IMR-90 (cell line): ENCODE results near the gene NXPH4. TPM values are rescaled to one million over a fixed set of nuclear protein-coding genes. Genes with fewer than 3 reads are reported as not detected.

Experiments
- ATAC-seq: fragments of 200-7000 bp; cut with Tn5 transposase; 2 replicates; pipeline ENCODE4 v1.9.1; 2020; ENCODE audit warnings: low read depth, mild to moderate bottlenecking, moderate library complexity
- BruUV-seq: library from RNA; stranded (reverse); fragments of 400-500 nt; replicated peaks from 2 replicates; lab custom pipeline; 2021; lab: Mats Ljungman, UMichigan
- CTCF ChIA-PET: fragments of 300-600 bp; formaldehyde crosslinking; extraction: SDS; loops from one replicate; lab custom pipeline; 2021; ENCODE audit warnings: antibody characterized with exemption; lab: Yijun Ruan, JAX
- POLR2A ChIA-PET: fragments of 300-600 bp; sonication (Branson Sonifier 250); formaldehyde crosslinking; loops from one replicate; lab custom pipeline; 2022; ENCODE audit warnings: antibody characterized with exemption; ENCODE audit not compliant: unreplicated experiment; lab: Charles Lee
- DNase-seq: peaks from one replicate; pipeline ENCODE4 v3.0.0; 2013
- H2AFZ ChIP-seq: replicated peaks from 2 replicates; pipeline ENCODE3; 2013; ENCODE audit warnings: low read length, mild to moderate bottlenecking; ENCODE audit not compliant: poor library complexity
- H2AK5ac ChIP-seq: 2 replicates; pipeline ENCODE4 v1.6.1; 2013; ENCODE audit warnings: low read depth, low read length, inconsistent platforms
- H2AK9ac ChIP-seq: replicated peaks from 2 replicates; pipeline ENCODE3; 2013; ENCODE audit warnings: mild to moderate bottlenecking, low read depth, low read length, moderate library complexity; ENCODE audit not compliant: poor library complexity
- H2BK120ac ChIP-seq: 2 replicates; pipeline ENCODE4 v1.6.1; 2013; ENCODE audit warnings: low read depth, low read length, inconsistent platforms
- H2BK15ac ChIP-seq: 3 replicates; pipeline ENCODE4 v1.6.1; 2013; ENCODE audit warnings: low read depth, low read length, inconsistent platforms
- H2BK20ac ChIP-seq: 2 replicates; pipeline ENCODE4 v1.6.1; 2013; ENCODE audit warnings: low read depth, mild to moderate bottlenecking, inconsistent platforms, low read length, moderate library complexity
- H2BK5ac ChIP-seq: 2 replicates; pipeline ENCODE4 v1.6.1; 2013; ENCODE audit warnings: mild to moderate bottlenecking, low read depth, low read length, inconsistent platforms; ENCODE audit not compliant: poor library complexity, severe bottlenecking
- H3K14ac ChIP-seq: replicated peaks from 2 replicates; pipeline ENCODE4 v1.6.1; 2013; ENCODE audit warnings: low read depth, low read length, inconsistent platforms
- H3K18ac ChIP-seq: 2 replicates; pipeline ENCODE4 v1.6.1; 2013; ENCODE audit warnings: low read depth, low read length, control low read depth
- H3K23ac ChIP-seq: 2 replicates; pipeline ENCODE4 v1.6.1; 2013; ENCODE audit warnings: low read depth, low read length, inconsistent platforms
- H3K27ac ChIP-seq: 2 replicates; pipeline ENCODE4 v1.5.1; 2013; ENCODE audit warnings: mild to moderate bottlenecking, control low read depth, low read length; ENCODE audit not compliant: insufficient read depth
- H3K27me3 ChIP-seq: 2 replicates; pipeline ENCODE4 v1.6.1; 2013; ENCODE audit warnings: low read length; ENCODE audit not compliant: control insufficient read depth, insufficient read depth
- H3K36me3 ChIP-seq: 2 replicates; pipeline ENCODE4 v1.6.1; 2013; ENCODE audit warnings: low read length, mixed read lengths; ENCODE audit not compliant: control insufficient read depth, insufficient read depth
- H3K4ac ChIP-seq: 2 replicates; pipeline ENCODE4 v1.6.1; 2013; ENCODE audit warnings: low read depth, low read length, inconsistent platforms
- H3K4me1 ChIP-seq: 2 replicates; pipeline ENCODE4 v1.6.1; 2013; ENCODE audit warnings: low read length, mixed read lengths; ENCODE audit not compliant: control insufficient read depth, insufficient read depth
- H3K4me2 ChIP-seq: 2 replicates; pipeline ENCODE4 v1.6.1; 2013; ENCODE audit warnings: low read depth, mild to moderate bottlenecking, control low read depth, low read length, moderate library complexity
- H3K4me3 ChIP-seq: 2 replicates; pipeline ENCODE4 v1.5.1; 2013; ENCODE audit warnings: low read depth, mild to moderate bottlenecking, control low read depth, low read length, moderate library complexity; ENCODE audit not compliant: insufficient read depth
- H3K56ac ChIP-seq: 2 replicates; pipeline ENCODE4 v1.6.1; 2013; ENCODE audit warnings: low read length, inconsistent platforms; ENCODE audit not compliant: insufficient read depth; ENCODE audit errors: extremely low read depth
- H3K79me1 ChIP-seq, 2 experiments: 2 replicates each; pipeline ENCODE4 v1.6.1; 2013; ENCODE audit warnings: low read length in 2 of 2, inconsistent platforms in 1 of 2, low read depth in 1 of 2
- H3K9ac ChIP-seq: 2 replicates; pipeline ENCODE4 v1.6.1; 2013; ENCODE audit warnings: low read depth, low read length, control low read depth
- H3K9me1 ChIP-seq: 2 replicates; pipeline ENCODE4 v1.6.1; 2013; ENCODE audit warnings: low read length, inconsistent platforms; ENCODE audit not compliant: insufficient read depth
- H3K9me3 ChIP-seq: 2 replicates; pipeline ENCODE4 v1.6.1; 2013; ENCODE audit warnings: low read length; ENCODE audit not compliant: control insufficient read depth, insufficient read depth
- H4K20me1 ChIP-seq: 2 replicates; pipeline ENCODE4 v1.6.1; 2013; ENCODE audit warnings: low read length, inconsistent platforms; ENCODE audit not compliant: insufficient read depth
- H4K5ac ChIP-seq: 2 replicates; pipeline ENCODE4 v1.6.1; 2013; ENCODE audit warnings: mild to moderate bottlenecking, low read depth, low read length, control low read depth
- H4K8ac ChIP-seq, 2 experiments: 2 replicates each; pipeline ENCODE4 v1.6.1; 2013; ENCODE audit warnings: low read depth in 2 of 2, low read length in 2 of 2, control low read depth in 1 of 2, inconsistent platforms in 1 of 2
- H4K91ac ChIP-seq: 2 replicates; pipeline ENCODE4 v1.6.1; 2013; ENCODE audit warnings: low read depth, low read length, inconsistent platforms; ENCODE audit not compliant: insufficient read depth
- MAZ ChIP-seq: IDR thresholded peaks from 2 replicates; pipeline ENCODE4 v1.6.1; 2012; ENCODE audit warnings: low read depth, mild to moderate bottlenecking, low read length, improper control_type of control experiment, moderate library complexity, borderline replicate concordance
- MXI1 ChIP-seq: IDR thresholded peaks from 2 replicates; pipeline ENCODE4 v1.6.1; 2012; ENCODE audit warnings: low read depth, mild to moderate bottlenecking, low read length, moderate library complexity, borderline replicate concordance
- WGBS, 2 experiments: methylation state at CpG; one replicate each; pipeline versions ENCODE4 v1.1.5 to v1.1.7; 2013; ENCODE audit warnings: missing lambda C conversion rate in 2 of 2; ENCODE audit not compliant: insufficient read length in 1 of 2; ENCODE audit errors: extremely low coverage in 2 of 2; 5-methylcytosine and 5-hydroxymethylcytosine counted together
- dilution Hi-C: fragments of 300-500 bp; cut with HindIII; formaldehyde crosslinking; loops from one replicate; pipeline ENCODE4 v1.14.3; 2018; ENCODE audit warnings: low sequenced_read_pairs; ENCODE audit not compliant: unreplicated experiment
- in situ Hi-C: fragments of 300-500 bp; cut with MboI; formaldehyde crosslinking; loops from 3 replicates; pipeline ENCODE4 v1.14.3; 2019; ENCODE audit warnings: low sequenced_read_pairs, inconsistent platforms, mixed read lengths
- intact Hi-C: fragments of 100-400 bp; cut with micrococcal nuclease; formaldehyde crosslinking; loops from 2 replicates; pipeline ENCODE4 v1.10.0; 2022
- polyA plus RNA-seq, 3 experiments: library from polyadenylated mRNA; depleted of rRNA; stranded (reverse); fragments of >200 nt; gene quantifications; 2 replicates each; pipeline ENCODE4 v1.2.3, GENCODE V29; 2012; ENCODE audit warnings: low replicate concordance in 1 of 3
- total RNA-seq: library from RNA; depleted of rRNA; stranded (reverse); fragments of >200 nt; gene quantifications from 2 replicates; pipeline ENCODE4 v1.2.3, GENCODE V29; 2012

Gene NXPH4
- total and polyA plus RNA-seq, 2 of the 4 experiments (the other 2 are of a cell fraction), result 0.36 to 3.8 TPM

DNA sequence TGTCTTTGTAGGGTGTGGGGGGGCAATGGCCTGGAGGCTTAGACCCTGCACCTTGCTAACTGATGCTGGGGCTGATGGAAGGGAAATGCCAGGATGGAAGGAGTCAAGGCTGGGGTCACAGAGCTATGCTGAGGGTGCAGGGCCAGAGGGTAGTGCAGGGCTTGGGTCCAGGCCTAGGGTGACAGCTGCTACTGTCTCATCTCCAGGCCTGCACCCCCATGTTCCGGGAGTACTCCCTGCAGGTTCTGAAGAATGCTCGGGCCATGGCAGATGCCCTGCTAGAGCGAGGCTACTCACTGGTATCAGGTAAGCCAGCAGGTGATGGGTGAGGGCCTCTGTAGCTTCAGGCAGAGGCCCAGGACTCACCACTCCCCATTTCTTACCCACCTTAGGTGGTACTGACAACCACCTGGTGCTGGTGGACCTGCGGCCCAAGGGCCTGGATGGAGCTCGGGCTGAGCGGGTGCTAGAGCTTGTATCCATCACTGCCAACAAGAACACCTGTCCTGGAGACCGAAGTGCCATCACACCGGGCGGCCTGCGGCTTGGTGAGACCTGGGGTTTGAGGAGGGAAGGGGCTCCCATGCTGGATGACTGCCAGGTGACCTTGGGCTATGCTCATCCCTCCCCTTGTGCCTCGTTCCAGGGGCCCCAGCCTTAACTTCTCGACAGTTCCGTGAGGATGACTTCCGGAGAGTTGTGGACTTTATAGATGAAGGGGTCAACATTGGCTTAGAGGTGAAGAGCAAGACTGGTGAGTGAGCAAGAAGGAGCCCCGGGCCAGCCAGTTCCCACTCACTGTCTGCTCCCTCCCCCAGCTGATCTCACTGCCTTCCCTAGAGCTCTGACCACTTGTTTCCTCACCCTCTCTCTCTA, 17.0 kb downstream of the NXPH4 start:
- no peaks in the 10 kb centered on the region for H3K27me3 ChIP-seq
- DNase-seq (peak; percentile 85), ATAC-seq (no peak)
- TF ChIP-seq MAZ (peak; percentile 31; the same call in 1 of the 2 replicates), MXI1 (no peak)
- H4K5ac ChIP-seq, result no peak overlapping the region
- no peak overlapping the region for H3K27ac ChIP-seq
- H2BK120ac ChIP-seq, result no peak overlapping the region
- H4K8ac ChIP-seq, result no peak overlapping the region
- H3K36me3 ChIP-seq, result peaks cover 45% of the 10 kb centered on the region
- peak overlapping the region; percentile 23; the same call in 1 of the 2 replicates for H3K14ac ChIP-seq
- peaks cover 17% of the 10 kb centered on the region for H3K9me1 ChIP-seq
- H2AK9ac ChIP-seq, result no peak overlapping the region
- no peak overlapping the region for H3K56ac ChIP-seq
- H2BK5ac ChIP-seq, result no peak overlapping the region
- H3K18ac ChIP-seq, result no peak overlapping the region
- peaks cover 44% of the 10 kb centered on the region for H4K20me1 ChIP-seq
- POLR2A ChIA-PET, result no interaction called here
- H3K4me2 ChIP-seq, result no peak overlapping the region
- BruUV-seq, result TSS peak; percentile 71
- dilution Hi-C loops (no loop called here), in situ Hi-C loops (no loop called here), intact Hi-C loops (no loop called here)
- H4K91ac ChIP-seq, result no peak overlapping the region
- H3K23ac ChIP-seq, result no peak overlapping the region
- H2BK20ac ChIP-seq, result no peak overlapping the region
- H2AK5ac ChIP-seq, result no peak overlapping the region
- no peak overlapping the region for H2BK15ac ChIP-seq
- peaks cover 29 to 53% of the 10 kb centered on the region in 2 experiments for H3K79me1 ChIP-seq
- no peak overlapping the region for H2AFZ ChIP-seq
- CTCF ChIA-PET, result no interaction called here
- WGBS, 2 experiments, result 100% methylated on average over 1 of the region's 15 CpGs; no CpG with 5 or more reads in 1 of the 2 experiments
- H3K9me3 ChIP-seq, result no peaks in the 10 kb centered on the region
- peaks cover 14% of the 10 kb centered on the region for H3K4me1 ChIP-seq
- no peak overlapping the region for H3K4ac ChIP-seq
- no peak overlapping the region for H3K4me3 ChIP-seq
- no peak overlapping the region for H3K9ac ChIP-seq
